NK-92 (cell line): ENCODE data around the gene QRFP.

Source experiments
- DNase-seq: peaks from one replicate; lab custom pipeline; 2025; ENCODE audit not compliant: unreplicated experiment; lab: John Stamatoyannopoulos, UW

The QRFP gene

GRCh38 chr9:130896233-130897014, at the start of gene QRFP:
Gene QRFP, minus strand, starts transcription at chr9:130896812. Its CDS starts 2,974 bp downstream, at chr9:130893838.
- DNase-seq: no peak

GRCh38 chr9:130945173-130945572, 48.6 kb upstream of the QRFP start:
- no peak for DNase-seq

GRCh38 chr9:130944510-130945058, 48.0 kb upstream of the QRFP start:
- no peak for DNase-seq

- no peak for DNase-seq
Measured at GRCh38 chr9:130943777-130944176, 47.2 kb upstream of the QRFP start.

GRCh38 chr9:130943221-130943620, 46.6 kb upstream of the QRFP start:
- no peak for DNase-seq

- no peak for DNase-seq
Measured at GRCh38 chr9:130942679-130943078, 46.1 kb upstream of the QRFP start.

GRCh38 chr9:130942084-130942483, 45.5 kb upstream of the QRFP start:
- no peak for DNase-seq

GRCh38 chr9:130940693-130941576, 44.3 kb upstream of the QRFP start:
- DNase-seq: no peak

- no peak for DNase-seq
Measured at GRCh38 chr9:130940027-130940549, 43.5 kb upstream of the QRFP start.

- DNase-seq: no peak
Measured at GRCh38 chr9:130939405-130940026, 42.9 kb upstream of the QRFP start.

- DNase-seq: no peak
Measured at GRCh38 chr9:130938652-130939404, 42.2 kb upstream of the QRFP start, which contains the start of gene FIBCD1. Gene FIBCD1, minus strand, starts transcription at chr9:130939247. Its CDS starts 640 bp downstream, at chr9:130938607.

GRCh38 chr9:130938184-130938651, 41.6 kb upstream of the QRFP start:
- DNase-seq: no peak

- no peak for DNase-seq
Measured at GRCh38 chr9:130937146-130938076, 40.8 kb upstream of the QRFP start.

GRCh38 chr9:130936285-130937117, 39.9 kb upstream of the QRFP start:
- DNase-seq: no peak

- DNase-seq: no peak
Measured at GRCh38 chr9:130935648-130936271, 39.1 kb upstream of the QRFP start.

- no peak for DNase-seq
Measured at GRCh38 chr9:130934702-130935647, 38.4 kb upstream of the QRFP start.

- DNase-seq: no peak
Measured at GRCh38 chr9:130934246-130934645, 37.6 kb upstream of the QRFP start.
